KMS-11 (cell line): Measurements from ENCODE around the gene MIB2.
A peak's percentile ranks its signal among the peaks of the same experiment; 100 is the strongest.

Experiments used
- H2AFZ ChIP-seq: fragments of 200-600 bp; sonication (generic); 2 replicates; pipeline ENCODE4 v1.6.1; 2016; ENCODE audit warnings: antibody characterized with exemption, mixed run types, low read depth
- H3K27ac ChIP-seq: fragments of 200-600 bp; sonication (generic); 2 replicates; pipeline ENCODE4 v1.6.1; 2016; ENCODE audit warnings: mild to moderate bottlenecking, mixed run types
- H3K27me3 ChIP-seq: fragments of 200-600 bp; sonication (generic); 2 replicates; pipeline ENCODE4 v1.6.1; 2017; ENCODE audit warnings: mild to moderate bottlenecking, low read depth, mixed run types, moderate library complexity; ENCODE audit not compliant: insufficient read depth
- H3K36me3 ChIP-seq: fragments of 200-600 bp; sonication (generic); 2 replicates; pipeline ENCODE4 v1.6.1; 2017; ENCODE audit warnings: mild to moderate bottlenecking, mixed run types; ENCODE audit not compliant: insufficient read depth
- H3K4me1 ChIP-seq: fragments of 200-600 bp; sonication (generic); 2 replicates; pipeline ENCODE4 v1.6.1; 2016; ENCODE audit warnings: mild to moderate bottlenecking, low read depth, mixed run types; ENCODE audit not compliant: poor library complexity, severe bottlenecking
- H3K4me2 ChIP-seq: fragments of 200-600 bp; sonication (generic); 2 replicates; pipeline ENCODE4 v1.7.0; 2016; ENCODE audit warnings: mild to moderate bottlenecking, mixed run types
- H3K4me3 ChIP-seq: fragments of 200-600 bp; sonication (generic); IDR thresholded peaks from 2 replicates; pipeline ENCODE4 v1.6.1; 2017; ENCODE audit warnings: low read depth, low read length, mixed read lengths; ENCODE audit not compliant: insufficient read depth
- H3K79me2 ChIP-seq: fragments of 200-600 bp; sonication (generic); 2 replicates; pipeline ENCODE4 v1.6.1; 2016; ENCODE audit warnings: low read depth, mixed run types; ENCODE audit not compliant: insufficient read depth
- H3K9ac ChIP-seq: fragments of 200-600 bp; sonication (generic); 2 replicates; pipeline ENCODE4 v1.6.1; 2016; ENCODE audit warnings: mild to moderate bottlenecking, mixed run types
- H4K20me1 ChIP-seq: fragments of 200-600 bp; sonication (generic); 2 replicates; pipeline ENCODE4 v1.6.1; 2016; ENCODE audit warnings: mild to moderate bottlenecking, mixed run types; ENCODE audit not compliant: insufficient read depth
- TF ChIP-seq, protein P1 (sequence below): fragments of 200-600 bp; sonication (generic); conservative IDR thresholded peaks from 2 replicates; pipeline ENCODE4 v1.6.1; 2017; ENCODE audit warnings: low read depth, mild to moderate bottlenecking, antibody characterized with exemption, low read length, moderate library complexity, mixed read lengths

Gene MIB2

DNA sequence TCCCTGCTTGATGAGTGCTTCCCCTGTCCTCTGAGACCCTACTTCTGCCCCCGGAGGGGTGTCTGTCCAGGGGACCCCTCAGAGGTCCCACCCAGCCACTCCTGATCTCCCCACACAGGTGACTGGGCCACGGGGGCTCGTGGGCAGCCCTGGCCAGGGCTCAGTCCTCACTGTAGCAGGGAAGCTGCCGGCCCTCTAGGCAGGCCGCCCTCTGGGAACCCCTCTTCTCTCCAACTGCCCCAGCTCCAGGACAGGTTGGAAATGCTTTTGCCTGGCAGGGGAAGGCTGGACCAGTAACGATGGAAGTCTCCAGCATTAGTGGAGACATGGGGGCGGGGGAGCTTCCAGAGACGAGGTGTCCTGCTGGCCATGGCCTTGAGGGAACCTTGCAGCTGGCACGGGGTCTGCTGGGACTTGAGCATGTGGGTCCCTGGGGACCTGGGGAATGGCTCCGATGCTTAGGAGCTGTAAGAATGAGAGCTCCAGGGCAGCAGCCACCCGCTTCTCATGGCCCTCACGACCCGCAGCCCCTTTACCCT, 12.3 kb upstream of the MIB2 start:
- H4K20me1 ChIP-seq: no peaks in the 10 kb centered on the region
- no peak overlapping the region for H3K9ac ChIP-seq
- TF ChIP-seq, protein P1, sequence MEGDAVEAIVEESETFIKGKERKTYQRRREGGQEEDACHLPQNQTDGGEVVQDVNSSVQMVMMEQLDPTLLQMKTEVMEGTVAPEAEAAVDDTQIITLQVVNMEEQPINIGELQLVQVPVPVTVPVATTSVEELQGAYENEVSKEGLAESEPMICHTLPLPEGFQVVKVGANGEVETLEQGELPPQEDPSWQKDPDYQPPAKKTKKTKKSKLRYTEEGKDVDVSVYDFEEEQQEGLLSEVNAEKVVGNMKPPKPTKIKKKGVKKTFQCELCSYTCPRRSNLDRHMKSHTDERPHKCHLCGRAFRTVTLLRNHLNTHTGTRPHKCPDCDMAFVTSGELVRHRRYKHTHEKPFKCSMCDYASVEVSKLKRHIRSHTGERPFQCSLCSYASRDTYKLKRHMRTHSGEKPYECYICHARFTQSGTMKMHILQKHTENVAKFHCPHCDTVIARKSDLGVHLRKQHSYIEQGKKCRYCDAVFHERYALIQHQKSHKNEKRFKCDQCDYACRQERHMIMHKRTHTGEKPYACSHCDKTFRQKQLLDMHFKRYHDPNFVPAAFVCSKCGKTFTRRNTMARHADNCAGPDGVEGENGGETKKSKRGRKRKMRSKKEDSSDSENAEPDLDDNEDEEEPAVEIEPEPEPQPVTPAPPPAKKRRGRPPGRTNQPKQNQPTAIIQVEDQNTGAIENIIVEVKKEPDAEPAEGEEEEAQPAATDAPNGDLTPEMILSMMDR: no peak
- H3K4me1 ChIP-seq: peaks cover 25% of the 10 kb centered on the region
- peak overlapping the region; percentile 71 for H3K4me2 ChIP-seq
- H3K36me3 ChIP-seq: no peaks in the 10 kb centered on the region
- no peak overlapping the region for H3K4me3 ChIP-seq
- peaks cover 16% of the 10 kb centered on the region for H3K27me3 ChIP-seq
- no peaks in the 10 kb centered on the region for H3K79me2 ChIP-seq
- H2AFZ ChIP-seq: peak overlapping the region; percentile 51; the same call in 1 of the 2 replicates
- H3K27ac ChIP-seq: no peak overlapping the region

DNA sequence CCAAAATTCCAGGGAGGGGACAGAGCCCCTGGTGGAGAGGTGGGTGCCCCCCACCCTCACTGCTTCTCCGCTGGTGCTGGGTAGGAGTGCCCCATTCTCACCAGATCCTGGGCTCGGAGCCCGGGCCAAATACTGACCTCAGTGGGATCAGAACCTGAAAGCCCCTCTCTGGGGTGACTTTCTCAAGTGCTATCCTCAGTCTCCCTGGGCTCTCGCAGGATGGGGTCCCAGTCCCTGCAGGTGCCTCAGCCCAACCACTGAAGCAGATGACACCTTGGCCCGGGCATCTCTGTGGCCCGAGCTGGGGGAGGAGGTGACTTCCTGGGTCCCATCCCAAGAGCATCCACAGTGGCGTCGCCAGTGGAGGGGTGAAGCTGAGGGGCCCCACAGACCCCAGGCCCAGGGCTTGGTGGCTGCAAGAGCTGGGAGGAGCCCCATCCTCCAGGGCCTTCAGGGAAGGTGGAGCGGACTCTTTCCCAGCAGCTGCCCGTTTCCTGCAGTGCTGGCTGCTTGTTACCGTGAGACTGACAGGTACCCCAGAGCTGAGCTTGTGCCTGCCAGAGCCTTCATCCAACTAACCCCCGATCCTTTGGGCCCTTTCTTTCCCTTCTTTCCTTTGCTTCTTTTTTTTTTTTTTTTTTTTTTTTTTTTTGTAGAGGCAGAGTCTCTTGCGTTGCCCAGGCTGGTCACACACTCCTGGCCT, 11.5 kb upstream of the MIB2 start:
- no peaks in the 10 kb centered on the region for H3K36me3 ChIP-seq
- H3K79me2 ChIP-seq: no peaks in the 10 kb centered on the region
- no peak overlapping the region for H3K4me3 ChIP-seq
- H3K9ac ChIP-seq: no peak overlapping the region
- TF ChIP-seq, protein P1: no peak
- no peaks in the 10 kb centered on the region for H4K20me1 ChIP-seq
- peak overlapping the region; percentile 51; the same call in 1 of the 2 replicates for H2AFZ ChIP-seq
- H3K4me1 ChIP-seq: peaks cover 24% of the 10 kb centered on the region
- H3K27ac ChIP-seq: no peak overlapping the region
- H3K4me2 ChIP-seq: peak overlapping the region; percentile 71; the same call in 1 of the 2 replicates
- H3K27me3 ChIP-seq: peaks cover 9% of the 10 kb centered on the region

DNA sequence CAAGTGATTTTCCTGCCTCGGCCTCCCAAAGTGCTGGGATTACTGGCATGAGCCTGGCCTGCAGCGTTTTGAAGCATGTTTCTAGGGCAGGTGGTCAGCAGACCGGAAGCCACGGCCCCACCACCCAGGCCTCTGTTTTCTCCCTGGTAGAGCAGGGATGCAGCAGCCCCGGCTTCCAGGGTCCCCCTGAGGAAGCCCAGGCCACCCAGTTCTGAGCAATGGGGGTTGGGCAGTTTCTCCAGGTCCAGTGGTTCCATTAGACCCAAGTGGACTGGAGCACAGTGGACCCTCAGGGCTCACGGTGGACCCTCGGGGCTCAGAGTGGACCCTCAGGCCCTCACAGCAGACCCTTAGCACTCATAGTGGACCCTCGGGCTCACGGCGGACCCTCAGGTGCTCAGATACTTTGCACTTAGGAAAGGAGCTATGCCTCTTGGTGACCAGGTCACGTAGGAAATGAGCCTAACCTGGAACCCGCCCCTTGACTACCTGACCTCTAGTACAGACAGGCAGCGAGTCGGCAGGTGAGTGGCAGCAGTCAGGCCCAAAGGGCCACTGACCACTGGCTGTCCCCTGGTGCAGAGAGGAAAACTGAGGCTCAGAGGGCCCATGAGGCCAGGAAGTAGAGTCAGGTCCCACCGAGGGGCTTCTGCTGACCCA, 10.8 kb upstream of the MIB2 start:
- H2AFZ ChIP-seq: no peak overlapping the region
- H3K27ac ChIP-seq: no peak overlapping the region
- no peaks in the 10 kb centered on the region for H3K36me3 ChIP-seq
- no peak overlapping the region for H3K4me2 ChIP-seq
- H3K79me2 ChIP-seq: no peaks in the 10 kb centered on the region
- no peak overlapping the region for H3K4me3 ChIP-seq
- H3K27me3 ChIP-seq: 0 out of 2 replicates have a peak, but pooled peaks cover 3% of the 10 kb centered on the region
- peaks cover 28% of the 10 kb centered on the region for H3K4me1 ChIP-seq
- TF ChIP-seq, protein P1: no peak
- H3K9ac ChIP-seq: no peak overlapping the region
- H4K20me1 ChIP-seq: no peaks in the 10 kb centered on the region

DNA sequence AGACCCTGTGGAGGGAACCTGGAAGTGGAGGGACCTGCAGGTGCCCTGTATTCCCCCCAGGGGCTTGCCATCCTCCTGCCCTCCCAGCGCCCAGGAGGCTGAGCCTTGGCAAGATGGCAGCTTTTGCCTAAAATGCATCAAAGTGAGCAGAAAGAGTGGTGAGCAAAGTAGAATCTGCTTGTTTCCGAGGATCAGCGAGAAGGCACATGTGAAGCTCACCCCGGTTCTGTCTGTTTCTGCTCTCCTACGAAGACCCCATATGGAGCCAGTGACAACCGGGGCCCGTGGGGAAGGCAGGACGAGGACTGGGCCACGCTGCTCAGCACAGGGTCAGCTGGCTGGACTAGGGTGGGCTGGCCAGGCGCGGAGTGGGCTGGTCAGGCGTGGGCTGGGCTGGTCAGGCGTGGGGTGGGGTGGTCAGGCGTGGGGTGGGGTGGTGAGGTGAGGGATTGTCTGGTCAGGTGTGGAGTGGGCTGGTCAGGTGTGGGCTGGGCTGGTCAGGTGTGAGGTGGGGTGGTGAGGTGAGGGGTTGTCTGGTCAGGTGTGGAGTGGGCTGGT, 10.2 kb upstream of the MIB2 start:
- Histone ChIP-seq H3K79me2 (no peaks in the 10 kb centered on the region), H3K9ac (no peak overlapping the region), H3K4me1 (peaks cover 34% of the 10 kb centered on the region), H3K4me3 (no peak overlapping the region), H3K27me3 (0 out of 2 replicates have a peak, but pooled peaks cover 3% of the 10 kb centered on the region), H3K4me2 (no peak overlapping the region), H3K36me3 (no peaks in the 10 kb centered on the region), H3K27ac (no peak overlapping the region), H2AFZ (no peak overlapping the region), H4K20me1 (no peaks in the 10 kb centered on the region)
- TF ChIP-seq, protein P1: no peak
